SW 1271 (cell line): ENCODE data around the gene ZNF79.

Source experiments
- DNase-seq, 2 experiments: peaks; one replicate each; lab custom pipeline; 2025; lab: John Stamatoyannopoulos, UW

Gene ZNF79

GRCh38 chr9:127428348-127428747, 4.2 kb downstream of the ZNF79 start:
- no peak for DNase-seq

GRCh38 chr9:127430415-127430814, 6.2 kb downstream of the ZNF79 start:
- no peak for DNase-seq

GRCh38 chr9:127437497-127438264, 13.5 kb downstream of the ZNF79 start:
- DNase-seq: no peak

- DNase-seq: no peak
These were observed 14.2 kb downstream of the ZNF79 start for GRCh38 chr9:127438394-127438793.

GRCh38 chr9:127444283-127444920, 20.2 kb downstream of the ZNF79 start:
- DNase-seq: no peak

GRCh38 chr9:127444921-127445850, 21.0 kb downstream of the ZNF79 start:
- no peak for DNase-seq

- DNase-seq: peak in 1 of 2 experiments; percentile 35
These were observed 21.9 kb downstream of the ZNF79 start for GRCh38 chr9:127445851-127446712.

- peak in 1 of 2 experiments; percentile 40 for DNase-seq
These were observed 22.7 kb downstream of the ZNF79 start for GRCh38 chr9:127446713-127447415.

- no peak for DNase-seq
These were observed 23.4 kb downstream of the ZNF79 start for GRCh38 chr9:127447416-127448111.

- no peak for DNase-seq
These were observed 24.1 kb downstream of the ZNF79 start for GRCh38 chr9:127448112-127448805.

GRCh38 chr9:127449332-127449966, 25.3 kb downstream of the ZNF79 start:
- no peak for DNase-seq

GRCh38 chr9:127450243-127450760, 26.1 kb downstream of the ZNF79 start:
- DNase-seq: no peak

GRCh38 chr9:127450830-127451607, 26.8 kb downstream of the ZNF79 start, which contains the start of the genes LRSAM1 and RPL12:
Gene LRSAM1, plus strand, starts transcription at chr9:127451510. Its CDS starts 3,018 bp downstream, at chr9:127454528.
Gene RPL12, minus strand, starts transcription at chr9:127451406. Its CDS starts 89 bp downstream, at chr9:127451317.
- DNase-seq: peak; percentile 77 to 90

GRCh38 chr9:127451608-127451857, 27.4 kb downstream of the ZNF79 start:
- DNase-seq: no peak

GRCh38 chr9:127451858-127452656, 27.9 kb downstream of the ZNF79 start:
- DNase-seq: peak; percentile 67 to 70

- no peak for DNase-seq
These were observed 28.5 kb downstream of the ZNF79 start for GRCh38 chr9:127452691-127453090.

- peak in 1 of 2 experiments; percentile 22 for DNase-seq
These were observed 31.3 kb downstream of the ZNF79 start for GRCh38 chr9:127455324-127455992.
